Measurements from ENCODE around the gene SLC16A14. TPM values are rescaled to one million over a fixed set of nuclear protein-coding genes. Genes with fewer than 3 reads are reported as not detected.

The SLC16A14 gene
- total RNA-seq, 2 experiments from 2014 or later, result 0.61 to 0.63 TPM

DNA sequence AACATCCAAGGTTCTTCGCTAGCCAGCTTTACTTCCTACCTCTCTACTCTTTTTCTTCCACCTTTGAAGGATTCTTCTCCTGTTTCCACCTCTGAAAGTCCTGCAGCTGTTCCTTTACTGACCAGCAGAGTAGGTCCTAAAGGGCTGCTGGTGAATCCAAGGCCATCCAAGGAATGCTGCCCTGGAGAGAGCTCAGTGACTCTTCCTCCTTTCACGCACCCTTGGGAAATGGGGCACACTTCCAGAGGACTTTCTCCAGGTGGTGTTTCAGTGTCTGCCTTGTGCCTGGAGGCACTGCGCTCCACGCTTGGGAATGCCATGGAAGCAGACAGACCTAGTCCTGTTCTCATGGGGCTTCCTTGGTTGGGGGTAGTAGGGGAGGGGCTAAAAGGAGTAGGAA, 45.4 kb downstream of the SLC16A14 start:
- no peaks in the 10 kb centered on the region for H3K9me3 Mint-ChIP-seq (ENCODE audit: insufficient read depth)
- CTCF ChIA-PET, result interaction anchor here (1.3 to 1.7 kb wide), 2 partner anchors 15 to 44 kb away, joined by 3 to 8 read pairs; no protein-coding TSS in a partner anchor
- DNase-seq (no peak), ATAC-seq (no peak)
- H3K4me1 Mint-ChIP-seq (ENCODE audit: low read depth), result no peaks in the 10 kb centered on the region
- no peak overlapping the region for H3K27ac Mint-ChIP-seq
- no peaks in the 10 kb centered on the region for H3K36me3 Mint-ChIP-seq (ENCODE audit: low read depth)
- POLR2A ChIA-PET, result no interaction called here
- no peak overlapping the region for H3K4me3 Mint-ChIP-seq
- peaks cover 3% of the 10 kb centered on the region for H3K27me3 Mint-ChIP-seq (ENCODE audit: low read depth)

DNA sequence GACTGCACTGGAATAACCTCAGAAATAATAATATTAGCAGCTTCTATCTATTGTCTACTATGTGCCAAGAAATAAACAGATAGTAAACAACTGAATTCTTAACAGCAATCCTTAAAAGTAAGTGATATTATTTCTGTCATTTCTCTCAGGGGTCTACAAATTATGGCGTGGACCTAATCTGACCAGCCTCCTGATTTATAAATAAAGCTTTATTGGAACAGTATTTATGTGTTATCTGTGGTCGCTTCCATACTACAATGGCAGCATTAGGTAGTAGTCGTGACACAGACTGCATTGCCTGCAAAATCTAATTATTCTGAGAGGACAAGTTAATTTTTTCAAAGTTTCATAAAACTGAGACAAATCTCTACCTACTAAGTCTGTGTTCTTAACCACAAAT, 49.0 kb downstream of the SLC16A14 start:
- Mint-ChIP-seq H3K27me3 (ENCODE audit: low read depth) (peaks cover 6% of the 10 kb centered on the region), H3K4me3 (no peak overlapping the region), H3K27ac (no peak overlapping the region), H3K36me3 (ENCODE audit: low read depth) (no peaks in the 10 kb centered on the region), H3K4me1 (ENCODE audit: low read depth) (no peaks in the 10 kb centered on the region), H3K9me3 (ENCODE audit: insufficient read depth) (no peaks in the 10 kb centered on the region)
- DNase-seq, result no peak
- no peak for ATAC-seq
- POLR2A ChIA-PET, result no interaction called here
- CTCF ChIA-PET, result interaction anchor here (1.5 to 1.6 kb wide), 2 partner anchors 11 to 48 kb away, joined by 5 to 7 read pairs; no protein-coding TSS in a partner anchor

DNA sequence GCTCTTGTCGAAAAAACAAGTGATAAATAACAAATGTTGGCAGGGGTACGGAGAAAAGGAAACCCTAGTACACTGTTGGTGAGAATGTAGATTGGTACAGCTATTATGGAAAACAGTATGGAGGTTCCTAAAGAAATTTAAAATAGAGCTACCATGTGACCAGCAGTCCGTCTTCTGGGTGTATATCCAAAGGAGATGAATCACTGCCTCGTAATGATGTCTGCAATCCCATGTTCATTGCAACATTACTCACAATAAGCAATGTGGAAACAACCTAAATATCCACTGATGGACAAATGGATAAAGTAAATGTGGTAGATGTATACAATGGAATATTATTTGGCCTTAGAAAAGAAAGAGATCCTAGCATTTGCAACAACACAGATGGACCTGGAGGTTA, 50.6 kb downstream of the SLC16A14 start:
- Mint-ChIP-seq H3K36me3 (ENCODE audit: low read depth) (no peaks in the 10 kb centered on the region), H3K27ac (no peak overlapping the region), H3K4me3 (no peak overlapping the region), H3K4me1 (ENCODE audit: low read depth) (no peaks in the 10 kb centered on the region), H3K9me3 (ENCODE audit: insufficient read depth) (no peaks in the 10 kb centered on the region), H3K27me3 (ENCODE audit: low read depth) (peaks cover 6% of the 10 kb centered on the region)
- ChIA-PET POLR2A (no interaction called here), CTCF (no interaction called here)
- ATAC-seq, result no peak
- DNase-seq, result no peak

DNA sequence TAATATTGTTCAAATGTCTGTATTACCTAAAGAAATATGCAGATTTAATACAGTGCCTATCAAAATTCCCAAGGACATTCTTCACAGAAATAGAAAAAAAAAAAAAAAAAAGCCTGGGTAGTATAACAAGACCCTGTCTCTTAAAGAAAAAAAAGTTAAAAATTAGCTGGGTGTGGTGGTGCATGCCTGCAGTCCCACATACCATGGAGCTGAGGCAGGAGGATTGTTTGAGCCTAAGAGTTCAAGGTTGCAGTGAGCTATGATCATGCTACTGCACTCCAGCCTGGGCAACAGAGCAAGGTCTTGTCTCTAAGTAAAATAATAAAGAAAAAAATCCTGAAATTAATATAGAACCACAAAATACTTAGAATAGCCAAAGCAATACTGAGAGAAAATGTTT, 51.9 kb downstream of the SLC16A14 start:
- no peak overlapping the region for H3K4me3 Mint-ChIP-seq
- no peaks in the 10 kb centered on the region for H3K4me1 Mint-ChIP-seq (ENCODE audit: low read depth)
- ATAC-seq (no peak), DNase-seq (no peak)
- POLR2A ChIA-PET, result no interaction called here
- H3K27me3 Mint-ChIP-seq (ENCODE audit: low read depth), result peaks cover 6% of the 10 kb centered on the region
- H3K9me3 Mint-ChIP-seq (ENCODE audit: insufficient read depth), result no peaks in the 10 kb centered on the region
- CTCF ChIA-PET, result no interaction called here
- H3K27ac Mint-ChIP-seq, result no peak overlapping the region
- no peaks in the 10 kb centered on the region for H3K36me3 Mint-ChIP-seq (ENCODE audit: low read depth)

DNA sequence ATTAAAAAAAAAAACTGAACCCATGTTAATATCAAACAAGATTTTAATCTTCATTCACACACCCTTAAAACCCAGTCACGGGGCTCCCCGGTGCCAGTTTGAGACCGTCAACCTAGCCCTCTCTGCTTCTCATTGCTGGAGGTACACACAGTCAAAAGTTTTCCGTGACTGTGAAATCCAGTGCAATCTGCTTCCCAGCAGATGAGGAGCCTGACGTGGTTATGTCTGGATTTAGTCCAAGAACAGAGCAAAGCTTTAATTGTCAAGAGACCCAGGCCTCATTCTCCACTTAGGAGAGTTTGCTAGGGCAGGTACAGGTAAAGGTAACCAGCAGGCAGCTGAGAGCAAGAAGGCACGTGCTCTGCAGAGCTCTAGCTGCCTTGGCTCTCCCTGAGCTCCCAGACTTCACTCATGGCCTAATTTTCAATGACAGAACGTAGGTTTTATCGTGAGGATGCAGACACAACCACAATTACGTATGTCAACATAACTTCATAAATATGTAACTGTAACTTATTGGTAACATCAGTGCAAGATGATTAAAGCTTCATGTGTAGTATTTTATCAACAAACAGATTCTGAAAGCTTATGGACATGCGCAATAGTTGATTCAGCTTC, 56.3 kb downstream of the SLC16A14 start:
- POLR2A ChIA-PET, result interaction anchor here (0.6 kb wide), 1 partner anchor 10 kb away, joined by 3 read pairs; no protein-coding TSS in a partner anchor
- DNase-seq (no peak), ATAC-seq (no peak)
- Mint-ChIP-seq H3K36me3 (ENCODE audit: low read depth) (no peaks in the 10 kb centered on the region), H3K27ac (no peak overlapping the region), H3K4me1 (ENCODE audit: low read depth) (peaks cover 7% of the 10 kb centered on the region), H3K27me3 (ENCODE audit: low read depth) (peaks cover 3% of the 10 kb centered on the region), H3K9me3 (ENCODE audit: insufficient read depth) (no peaks in the 10 kb centered on the region), H3K4me3 (no peak overlapping the region)
- CTCF ChIA-PET, result interaction anchor here (0.8 to 1.0 kb wide), 2 partner anchors 15 to 147 kb away, joined by 3 read pairs; no protein-coding TSS in a partner anchor

DNA sequence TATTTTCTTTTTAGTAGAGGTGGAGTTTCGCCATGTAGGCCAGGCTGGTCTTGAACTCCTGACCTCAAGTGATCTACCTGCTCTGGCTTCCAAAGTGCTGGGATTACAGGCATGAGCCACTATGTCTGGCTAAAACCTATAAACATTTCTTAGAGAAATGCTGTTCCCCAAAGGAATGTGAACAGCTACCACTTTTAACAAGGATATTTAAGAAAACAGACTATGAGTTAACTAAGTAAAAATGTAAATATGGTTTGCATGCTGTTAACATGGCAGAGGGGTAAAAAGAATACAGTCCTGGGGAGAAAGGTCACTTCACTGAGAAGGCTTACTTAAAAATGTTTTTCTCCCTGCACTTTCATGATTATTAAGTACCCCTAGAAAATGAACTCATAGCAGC, 57.1 kb downstream of the SLC16A14 start:
- no peaks in the 10 kb centered on the region for H3K9me3 Mint-ChIP-seq (ENCODE audit: insufficient read depth)
- ChIA-PET CTCF (no interaction called here), POLR2A (interaction anchor here (0.7 kb wide), 1 partner anchor 351 kb away, joined by 3 read pairs; no protein-coding TSS in a partner anchor)
- H3K4me3 Mint-ChIP-seq, result no peak overlapping the region
- H3K4me1 Mint-ChIP-seq (ENCODE audit: low read depth), result peaks cover 7% of the 10 kb centered on the region
- H3K27me3 Mint-ChIP-seq (ENCODE audit: low read depth), result peaks cover 3% of the 10 kb centered on the region
- ATAC-seq (no peak), DNase-seq (no peak)
- no peaks in the 10 kb centered on the region for H3K36me3 Mint-ChIP-seq (ENCODE audit: low read depth)
- no peak overlapping the region for H3K27ac Mint-ChIP-seq

DNA sequence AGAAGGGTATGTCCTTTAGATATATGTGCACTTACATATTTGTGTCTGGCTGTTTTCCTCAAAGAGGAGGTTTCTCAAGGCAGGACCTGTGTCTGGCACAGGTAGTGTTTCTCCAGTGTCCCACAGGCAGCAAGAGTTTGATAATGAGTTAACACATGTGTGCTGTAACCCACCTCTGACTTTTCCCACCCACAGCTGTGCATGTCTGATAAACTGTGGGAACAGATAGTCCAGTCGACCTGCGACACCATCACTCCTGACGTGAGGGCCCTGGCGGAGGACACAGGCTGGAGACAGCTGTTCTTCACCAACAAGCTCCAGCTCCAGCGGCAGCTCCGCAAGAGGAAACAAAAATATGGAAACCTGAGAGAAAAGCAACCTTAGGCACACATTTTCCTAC, 58.2 kb downstream of the SLC16A14 start:
- CTCF ChIA-PET, result interaction anchor here (2.7 kb wide), 1 partner anchor 58 kb away, joined by 26 read pairs; the partner anchor contains the start of gene SLC16A14
- POLR2A ChIA-PET, result no interaction called here
- peaks cover 7% of the 10 kb centered on the region for H3K4me1 Mint-ChIP-seq (ENCODE audit: low read depth)
- no peak overlapping the region for H3K4me3 Mint-ChIP-seq
- no peak overlapping the region for H3K27ac Mint-ChIP-seq
- H3K9me3 Mint-ChIP-seq (ENCODE audit: insufficient read depth), result no peaks in the 10 kb centered on the region
- no peak for ATAC-seq
- no peaks in the 10 kb centered on the region for H3K27me3 Mint-ChIP-seq (ENCODE audit: low read depth)
- no peak for DNase-seq
- no peaks in the 10 kb centered on the region for H3K36me3 Mint-ChIP-seq (ENCODE audit: low read depth)

DNA sequence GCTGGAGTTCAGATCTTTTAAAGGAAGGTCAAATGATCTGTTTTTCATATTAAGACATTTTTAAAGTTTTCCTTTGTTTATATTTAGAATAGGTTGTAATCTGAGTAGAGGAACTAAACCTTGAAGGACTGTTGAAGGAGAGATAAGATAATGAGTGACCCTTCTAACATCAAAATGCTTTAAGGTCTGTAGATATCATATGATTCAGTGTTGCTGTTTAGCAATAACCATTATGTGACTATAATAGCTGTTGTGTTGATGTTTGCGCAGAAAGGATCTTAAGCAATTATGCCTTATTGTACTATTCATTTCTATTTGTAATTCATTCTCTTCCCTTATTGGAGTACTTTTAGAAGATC, 60.0 kb downstream of the SLC16A14 start:
- Mint-ChIP-seq H3K27ac (no peak overlapping the region), H3K27me3 (ENCODE audit: low read depth) (no peaks in the 10 kb centered on the region), H3K9me3 (ENCODE audit: insufficient read depth) (no peaks in the 10 kb centered on the region), H3K4me3 (no peak overlapping the region), H3K4me1 (ENCODE audit: low read depth) (peaks cover 7% of the 10 kb centered on the region), H3K36me3 (ENCODE audit: low read depth) (no peaks in the 10 kb centered on the region)
- ChIA-PET CTCF (interaction anchor here (0.6 to 2.8 kb wide), 29 partner anchors 9 to 816 kb away, joined by 3 to 34 read pairs (median 4); partner anchors contain the start of genes SLC16A14 and TRIP12), POLR2A (no interaction called here)
- DNase-seq (no peak), ATAC-seq (no peak)

DNA sequence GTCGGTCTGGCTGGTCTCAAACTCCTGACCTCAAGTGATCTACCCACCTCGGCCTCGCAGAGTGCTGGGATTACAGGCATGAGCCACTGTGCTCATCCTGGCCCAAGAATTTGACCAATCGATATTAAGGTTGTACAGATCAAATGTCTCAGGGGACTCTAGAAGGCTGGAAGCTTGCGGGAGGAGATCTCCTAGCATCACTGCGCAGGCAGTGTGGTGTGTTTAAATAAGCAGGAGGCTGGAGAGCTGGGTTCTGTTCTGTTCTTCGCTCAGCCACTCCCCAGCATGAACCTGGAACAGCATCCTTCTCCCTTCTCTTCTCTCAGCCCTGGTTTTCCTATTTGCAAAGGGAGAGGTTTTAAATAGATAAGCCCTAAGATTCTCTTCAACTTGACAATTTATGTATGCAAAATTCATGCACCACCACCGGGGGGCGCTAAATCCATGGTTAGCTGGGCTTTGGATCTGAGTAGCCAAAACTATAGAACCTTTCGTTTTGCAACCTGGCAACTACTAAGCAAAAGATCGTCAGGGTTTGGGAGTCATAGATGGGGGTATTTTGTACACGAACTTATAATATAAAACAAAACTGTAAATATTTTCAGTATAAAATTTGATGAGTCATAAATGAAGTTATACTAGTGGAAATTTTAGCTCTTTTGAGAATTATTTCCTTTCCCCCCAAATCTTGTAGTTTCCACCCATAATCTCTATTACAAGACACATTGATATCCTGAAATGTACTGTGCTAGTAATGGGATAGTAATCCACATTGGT, 60.6 kb downstream of the SLC16A14 start:
- ChIA-PET POLR2A (no interaction called here), CTCF (interaction anchor here (0.6 to 2.8 kb wide), 29 partner anchors 8 to 816 kb away, joined by 3 to 34 read pairs (median 4); partner anchors contain the start of genes SLC16A14 and TRIP12)
- Mint-ChIP-seq H3K4me1 (ENCODE audit: low read depth) (peaks cover 7% of the 10 kb centered on the region), H3K27ac (no peak overlapping the region), H3K36me3 (ENCODE audit: low read depth) (no peaks in the 10 kb centered on the region), H3K27me3 (ENCODE audit: low read depth) (no peaks in the 10 kb centered on the region), H3K4me3 (no peak overlapping the region), H3K9me3 (ENCODE audit: insufficient read depth) (no peaks in the 10 kb centered on the region)
- peak; percentile 88 for DNase-seq
- peak; percentile 76 for ATAC-seq

DNA sequence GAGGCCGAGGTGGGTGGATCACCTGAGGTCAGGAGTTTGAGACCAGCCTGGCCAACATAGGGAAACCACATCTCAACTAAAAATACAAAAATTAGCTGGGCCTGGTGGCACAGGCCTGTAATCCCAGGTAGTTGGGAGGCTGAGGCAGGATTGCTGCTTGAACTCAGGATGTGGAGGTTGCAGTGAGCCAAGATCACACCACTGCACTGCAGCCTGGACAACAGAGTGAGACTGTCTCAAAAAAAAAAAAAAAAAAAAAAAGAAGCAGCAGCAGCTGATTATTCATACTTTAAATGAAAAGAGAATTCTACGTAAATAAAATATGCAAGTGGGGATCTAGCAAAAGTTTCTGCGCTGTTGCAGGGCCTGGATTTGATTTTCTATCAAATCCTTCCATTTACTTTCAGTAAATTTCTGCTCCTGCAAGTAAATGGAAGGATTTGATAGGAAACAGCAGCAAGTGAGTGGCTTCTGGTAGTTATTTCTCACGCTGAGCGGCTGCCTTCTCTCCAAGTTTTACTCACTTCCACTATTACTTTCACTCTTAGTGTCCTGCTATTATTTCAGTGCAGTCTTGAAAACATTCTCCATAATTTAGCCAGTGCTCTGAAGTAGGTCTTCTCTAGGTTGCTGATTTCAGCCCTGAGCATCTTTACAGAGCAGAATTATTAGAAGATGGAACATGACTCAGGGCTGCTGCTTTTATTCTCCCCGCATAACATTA, 68.4 kb downstream of the SLC16A14 start:
- no peaks in the 10 kb centered on the region for H3K9me3 Mint-ChIP-seq (ENCODE audit: insufficient read depth)
- CTCF ChIA-PET, result interaction anchor here (1.0 kb wide), 1 partner anchor 8 kb away, joined by 4 read pairs; no protein-coding TSS in a partner anchor
- ATAC-seq (no peak), DNase-seq (no peak)
- H3K27ac Mint-ChIP-seq, result no peak overlapping the region
- H3K4me3 Mint-ChIP-seq, result no peak overlapping the region
- H3K4me1 Mint-ChIP-seq (ENCODE audit: low read depth), result peaks cover 2% of the 10 kb centered on the region
- no peaks in the 10 kb centered on the region for H3K36me3 Mint-ChIP-seq (ENCODE audit: low read depth)
- POLR2A ChIA-PET, result no interaction called here
- no peaks in the 10 kb centered on the region for H3K27me3 Mint-ChIP-seq (ENCODE audit: low read depth)

DNA sequence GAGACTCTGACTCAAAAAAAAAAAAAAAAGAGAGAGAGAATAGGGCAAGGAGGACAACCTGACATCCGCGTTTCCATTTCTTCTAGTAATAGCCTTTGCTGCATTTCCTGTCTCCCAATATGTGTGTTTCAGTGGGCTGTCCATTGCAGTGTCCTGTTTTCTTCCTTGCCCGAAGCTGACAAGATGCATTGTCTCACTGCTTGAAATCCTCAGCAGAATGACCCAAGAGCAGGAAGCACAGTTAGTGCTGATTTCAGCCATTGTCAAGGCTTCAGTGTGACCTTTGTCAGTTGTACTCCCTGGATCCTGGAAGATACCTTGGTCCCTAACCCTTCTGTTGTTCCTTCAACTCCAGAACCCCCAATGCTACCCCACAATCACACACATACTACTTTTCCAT, 71.2 kb downstream of the SLC16A14 start:
- ChIA-PET CTCF (interaction anchor here (1.9 kb wide), 1 partner anchor 11 kb away, joined by 7 read pairs; no protein-coding TSS in a partner anchor), POLR2A (no interaction called here)
- ATAC-seq (no peak), DNase-seq (no peak)
- no peaks in the 10 kb centered on the region for H3K27me3 Mint-ChIP-seq (ENCODE audit: low read depth)
- H3K4me3 Mint-ChIP-seq, result no peak overlapping the region
- no peaks in the 10 kb centered on the region for H3K36me3 Mint-ChIP-seq (ENCODE audit: low read depth)
- H3K4me1 Mint-ChIP-seq (ENCODE audit: low read depth), result peaks cover 2% of the 10 kb centered on the region
- no peak overlapping the region for H3K27ac Mint-ChIP-seq
- no peaks in the 10 kb centered on the region for H3K9me3 Mint-ChIP-seq (ENCODE audit: insufficient read depth)

DNA sequence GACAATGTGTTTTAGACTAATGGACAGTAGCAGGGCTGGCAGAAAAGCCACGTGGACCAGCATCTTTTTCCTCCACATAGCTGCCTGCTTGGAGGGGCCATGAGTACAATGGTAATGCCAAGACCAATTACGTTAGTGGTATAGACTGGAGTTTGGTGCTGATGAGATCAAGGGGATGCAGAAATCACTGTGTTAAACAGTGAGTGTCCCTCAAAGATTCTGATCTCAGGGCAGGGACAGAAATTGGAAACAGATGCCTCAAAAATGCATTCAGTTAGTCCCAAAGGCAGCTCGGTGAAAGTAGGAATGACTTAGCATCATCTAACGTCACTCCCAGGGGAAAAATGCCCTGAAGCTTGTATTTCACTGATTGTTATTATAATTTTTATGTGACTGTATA, 72.4 kb downstream of the SLC16A14 start:
- Mint-ChIP-seq H3K36me3 (ENCODE audit: low read depth) (no peaks in the 10 kb centered on the region), H3K4me1 (ENCODE audit: low read depth) (peaks cover 2% of the 10 kb centered on the region), H3K9me3 (ENCODE audit: insufficient read depth) (no peaks in the 10 kb centered on the region), H3K27me3 (ENCODE audit: low read depth) (no peaks in the 10 kb centered on the region), H3K27ac (no peak overlapping the region), H3K4me3 (no peak overlapping the region)
- ATAC-seq, result no peak
- POLR2A ChIA-PET, result no interaction called here
- CTCF ChIA-PET, result interaction anchor here (1.9 kb wide), 1 partner anchor 12 kb away, joined by 7 read pairs; no protein-coding TSS in a partner anchor
- no peak for DNase-seq
